GM21447 (cell line): ENCODE measurements around the gene B3GALNT2.
"Not testable (repeated sequence)": the region's sequence is repeated elsewhere in the genome, so short reads cannot be mapped to it uniquely, and the experiment has no call there.

Source experiments
- ATAC-seq: cut with Tn5 transposase; IDR thresholded peaks from one replicate; pipeline ENCODE4 v1.9.1; 2021; ENCODE audit not compliant: unreplicated experiment

B3GALNT2 gene

GRCh38 chr1:235504122-235504493 is at the start of gene B3GALNT2:
Gene B3GALNT2 (minus strand): TSS chr1:235504452. CDS start chr1:235504252, 200 bp downstream.
- peak; percentile 33 for ATAC-seq

- ATAC-seq: no peak
Observed at GRCh38 chr1:235553112-235553551, 48.9 kb upstream of the B3GALNT2 start.

GRCh38 chr1:235552146-235552716 is 48.0 kb upstream of the B3GALNT2 start:
- ATAC-seq: no peak

- ATAC-seq: no peak
Observed at GRCh38 chr1:235549351-235550139, 45.3 kb upstream of the B3GALNT2 start.

GRCh38 chr1:235546369-235547155 is 42.3 kb upstream of the B3GALNT2 start:
- ATAC-seq: not testable (repeated sequence)

- ATAC-seq: no peak
Observed at GRCh38 chr1:235545292-235545930, 41.2 kb upstream of the B3GALNT2 start.

- not testable (repeated sequence) for ATAC-seq
Observed at GRCh38 chr1:235542845-235543244, 38.6 kb upstream of the B3GALNT2 start.

- ATAC-seq: no peak
Observed at GRCh38 chr1:235533476-235534168, 29.4 kb upstream of the B3GALNT2 start.

- no peak for ATAC-seq
Observed at GRCh38 chr1:235532360-235532759, 28.1 kb upstream of the B3GALNT2 start.

GRCh38 chr1:235527196-235527814 is 23.1 kb upstream of the B3GALNT2 start:
- no peak for ATAC-seq

- no peak for ATAC-seq
Observed at GRCh38 chr1:235525314-235525713, 21.1 kb upstream of the B3GALNT2 start.

GRCh38 chr1:235516862-235517446 is 12.7 kb upstream of the B3GALNT2 start:
- no peak for ATAC-seq

GRCh38 chr1:235515844-235516512 is 11.7 kb upstream of the B3GALNT2 start:
- no peak for ATAC-seq

- ATAC-seq: no peak
Observed at GRCh38 chr1:235513495-235514366, 9.5 kb upstream of the B3GALNT2 start.

GRCh38 chr1:235511470-235512240 is 7.4 kb upstream of the B3GALNT2 start:
- no peak for ATAC-seq

GRCh38 chr1:235510823-235511222 is 6.6 kb upstream of the B3GALNT2 start:
- ATAC-seq: no peak

GRCh38 chr1:235507623-235508022 is 3.4 kb upstream of the B3GALNT2 start:
- no peak for ATAC-seq
